Cardiac fibroblast (primary cell): ENCODE data around the gene OR52H1.
"Not testable (repeated sequence)": the region's sequence is repeated elsewhere in the genome, so short reads cannot be mapped to it uniquely, and the experiment has no call there.

Source experiments
- DNase-seq, 2 donors: peaks; one replicate each; pipeline versions ENCODE4 v3.0.0 to v3.0.0-alpha.2; 2010; ENCODE audit warnings: low read depth in 2 of 2
- H3K4me3 ChIP-seq, 2 donors: replicated peaks in 1 of 2; 1 replicate in 1 of 2; 2 replicates in 1 of 2; pipeline ENCODE4 v1.5.1; 2011; ENCODE audit warnings: low read depth in 2 of 2, low read length in 2 of 2, mild to moderate bottlenecking in 2 of 2, moderate library complexity in 1 of 2
- CTCF ChIP-seq: IDR thresholded peaks from one replicate; pipeline ENCODE4 v1.5.1; 2011; ENCODE audit warnings: low read depth, mild to moderate bottlenecking, low read length, inconsistent platforms

The OR52H1 gene

GRCh38 chr11:5548440-5548839 is at the start of gene OR52H1:
TSS of gene OR52H1 (minus strand) at chr11:5548540. CDS start at chr11:5545505, 3,035 bp downstream.
- no peak for DNase-seq
- no peak for TF ChIP-seq CTCF
- no peak within 1 kb of the TSS for H3K4me3 ChIP-seq

DNA sequence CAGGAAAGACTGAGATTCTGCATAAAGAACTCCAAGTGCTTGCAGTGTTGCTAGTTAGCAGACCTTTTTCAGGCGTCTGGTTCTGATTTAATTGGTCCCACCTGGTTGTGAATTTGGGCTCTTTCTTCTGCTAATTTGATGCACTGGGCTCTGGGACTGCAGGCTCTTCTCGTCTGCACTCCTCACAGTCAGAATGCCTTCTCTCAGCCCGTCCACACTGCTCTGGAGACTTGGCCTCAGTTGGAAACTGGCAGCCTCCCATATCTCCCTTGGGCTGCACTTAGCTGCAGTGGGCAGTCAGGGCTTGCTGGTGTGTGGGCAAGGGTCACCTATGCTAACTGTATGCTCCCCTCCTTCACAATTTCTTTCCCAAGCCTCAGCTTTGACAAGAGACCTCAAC is 49.6 kb upstream of the OR52H1 start:
- H3K4me3 ChIP-seq, result no peak overlapping the region
- no peak for TF ChIP-seq CTCF
- DNase-seq, result no peak

DNA sequence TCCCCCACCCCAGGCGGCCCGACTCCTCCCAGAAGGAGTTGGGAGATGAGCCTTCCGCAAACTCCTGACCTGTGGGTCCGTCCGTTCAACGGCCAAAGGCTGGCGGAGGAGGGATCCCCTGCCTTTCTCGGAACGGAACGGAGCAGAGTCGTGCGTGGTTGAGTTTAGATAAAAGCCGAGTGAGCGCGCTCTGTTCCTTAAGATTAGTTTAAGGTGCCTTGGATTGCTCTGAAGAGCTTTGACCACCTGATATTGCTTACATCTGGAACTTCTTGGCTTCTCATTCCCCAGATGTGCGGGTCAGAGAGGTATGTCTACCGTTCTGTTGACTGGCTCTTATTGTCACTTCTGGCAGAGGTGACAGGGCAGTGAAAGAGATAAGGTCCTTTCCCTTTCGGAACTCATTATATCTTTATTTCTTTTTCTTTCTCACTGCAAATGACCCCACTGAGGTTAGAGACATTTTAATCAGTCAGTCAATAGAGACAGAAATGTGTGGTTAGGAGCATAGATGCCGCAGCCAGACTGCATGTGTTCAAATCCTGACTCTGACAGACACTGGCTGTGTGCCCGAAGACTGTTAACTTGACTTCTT is 48.4 kb upstream of the OR52H1 start, which contains the start of gene TRIM6:
TSS of gene TRIM6 (plus strand) at position 31 of the 595 bp plus-strand sequence. CDS start at position 292, 261 bp downstream.
- TF ChIP-seq CTCF, result no peak
- peak within 1 kb of the TSS; percentile 44 to 57 for H3K4me3 ChIP-seq
- peak; percentile 46 to 50 for DNase-seq

DNA sequence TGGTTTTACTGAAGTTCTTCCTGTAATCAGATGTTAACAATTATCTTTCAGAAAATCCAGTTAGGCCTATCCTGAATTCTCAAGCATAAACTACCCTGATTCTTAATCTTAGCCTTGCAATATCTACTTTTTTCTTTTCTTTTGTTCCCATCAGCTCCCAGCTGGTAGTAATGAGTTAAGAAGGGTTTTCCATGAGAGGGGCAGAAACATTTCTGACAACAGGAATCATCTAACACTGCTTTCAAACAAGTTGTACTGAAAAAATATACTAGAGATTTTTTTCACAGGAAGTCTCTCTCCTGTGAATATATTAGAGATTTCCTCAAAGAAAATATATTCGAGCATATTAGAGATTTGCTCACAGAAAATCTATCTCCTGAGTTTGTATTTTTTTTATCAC is 44.8 kb upstream of the OR52H1 start:
- TF ChIP-seq CTCF, result no peak

DNA sequence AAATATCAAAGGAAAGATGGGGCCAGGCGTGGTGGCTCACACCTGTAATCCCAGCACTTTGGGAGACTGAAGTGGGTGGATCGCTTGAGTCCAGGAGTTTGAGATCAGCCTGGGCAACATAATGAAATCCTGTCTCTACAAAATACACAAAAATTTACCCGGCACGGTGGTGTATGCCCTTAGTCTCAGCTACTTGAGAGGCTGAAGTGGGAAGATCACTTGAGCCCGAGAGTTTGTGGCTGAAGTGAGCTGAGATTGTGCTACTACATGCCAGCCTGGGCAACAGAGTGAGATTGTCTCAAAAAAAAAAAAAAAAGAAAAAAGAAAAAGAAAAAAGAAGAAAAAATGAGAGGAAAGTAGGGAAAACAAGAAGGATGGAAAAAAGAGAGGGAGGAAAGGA is 44.3 kb upstream of the OR52H1 start:
- no peak for DNase-seq
- no peak for TF ChIP-seq CTCF
- H3K4me3 ChIP-seq, result no peak overlapping the region

More for the DNA sequence above, 44.8 kb upstream of the OR52H1 start:
- H3K4me3 ChIP-seq, result no peak overlapping the region
- DNase-seq, result no peak

- DNase-seq, result no peak
- TF ChIP-seq CTCF, result no peak
- H3K4me3 ChIP-seq, result no peak overlapping the region
Observed at GRCh38 chr11:5591613-5592012, 43.3 kb upstream of the OR52H1 start.

GRCh38 chr11:5589906-5590305 is 41.6 kb upstream of the OR52H1 start:
- not testable (repeated sequence) for H3K4me3 ChIP-seq, DNase-seq

DNA sequence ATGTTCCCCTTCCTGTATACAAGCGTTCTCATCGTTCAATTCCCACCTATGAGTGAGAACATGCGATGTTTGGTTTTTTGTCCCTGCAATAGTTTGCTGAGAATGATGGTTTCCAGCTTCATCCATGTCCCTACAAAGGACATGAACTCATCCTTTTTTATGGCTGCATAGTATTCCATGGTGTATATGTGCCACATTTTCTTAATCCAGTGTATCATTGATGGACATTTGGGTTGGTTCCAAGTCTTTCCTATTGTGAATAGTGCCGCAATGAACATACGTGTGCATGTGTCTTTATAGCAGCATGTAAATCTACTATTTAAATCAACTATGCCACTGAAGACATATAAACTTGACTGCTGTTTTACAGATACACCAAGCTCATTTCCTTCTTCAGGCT is 36.1 kb upstream of the OR52H1 start:
- DNase-seq, H3K4me3 ChIP-seq: not testable (repeated sequence)
